GM19035 (cell line): ENCODE measurements around the gene CEPT1.

Source experiments
- ATAC-seq: cut with Tn5 transposase; IDR thresholded peaks from one replicate; pipeline ENCODE4 v1.9.1; 2021; ENCODE audit not compliant: unreplicated experiment

Gene CEPT1

DNA sequence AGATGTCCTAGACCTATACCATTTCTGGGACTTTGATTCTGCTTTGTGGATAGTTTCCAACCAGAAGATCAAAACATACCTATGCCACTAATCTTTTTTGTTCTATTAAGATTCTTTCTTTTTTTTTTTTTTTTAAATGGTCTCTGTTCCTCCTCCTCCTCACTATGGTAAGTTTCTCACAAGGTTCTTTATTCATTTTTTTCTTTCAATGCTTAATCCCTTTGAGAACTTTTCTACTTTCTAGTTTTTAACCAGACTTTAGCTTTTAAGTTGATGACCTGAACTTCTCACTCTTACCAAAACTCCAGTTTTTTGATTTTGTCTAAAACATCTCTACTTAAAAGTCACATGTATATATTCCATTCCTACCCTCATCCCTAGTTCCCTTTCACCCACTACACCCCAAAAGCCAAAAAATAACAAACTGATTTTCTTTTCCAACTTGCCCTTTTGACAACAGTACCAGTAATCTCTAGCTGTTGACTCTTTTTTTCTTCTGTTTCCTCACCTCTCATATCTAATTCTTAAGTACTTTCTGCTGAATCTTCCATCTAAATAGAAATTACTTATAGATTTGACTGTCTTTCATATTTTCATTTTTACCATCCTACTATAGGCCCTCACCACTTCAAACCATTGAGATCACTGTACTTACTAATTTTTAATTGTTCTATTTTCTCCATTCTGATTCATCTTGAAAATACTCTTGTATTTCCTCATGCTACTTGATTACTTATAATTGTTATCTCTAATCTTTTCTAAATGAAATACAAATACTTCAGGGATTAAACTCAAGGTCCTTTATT is 6.1 kb downstream of the CEPT1 start:
- no peak for ATAC-seq

DNA sequence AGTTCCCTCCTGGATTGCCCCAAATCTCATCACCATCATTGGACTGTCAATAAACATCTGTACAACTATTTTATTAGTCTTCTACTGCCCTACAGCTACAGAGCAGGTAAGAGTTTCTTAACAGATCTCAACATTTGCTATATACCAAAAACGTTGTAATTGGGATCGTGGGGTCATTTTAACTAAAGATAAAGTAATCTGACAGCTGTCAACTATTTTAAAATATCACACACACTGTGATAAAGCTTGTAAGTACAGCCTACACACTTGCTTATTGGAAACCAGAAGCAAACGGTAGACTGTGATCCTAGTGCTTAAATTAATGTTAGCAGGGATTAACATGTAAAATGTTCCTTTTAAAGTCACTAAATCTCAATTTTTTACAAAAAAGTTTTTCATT is 7.9 kb downstream of the CEPT1 start:
- no peak for ATAC-seq

DNA sequence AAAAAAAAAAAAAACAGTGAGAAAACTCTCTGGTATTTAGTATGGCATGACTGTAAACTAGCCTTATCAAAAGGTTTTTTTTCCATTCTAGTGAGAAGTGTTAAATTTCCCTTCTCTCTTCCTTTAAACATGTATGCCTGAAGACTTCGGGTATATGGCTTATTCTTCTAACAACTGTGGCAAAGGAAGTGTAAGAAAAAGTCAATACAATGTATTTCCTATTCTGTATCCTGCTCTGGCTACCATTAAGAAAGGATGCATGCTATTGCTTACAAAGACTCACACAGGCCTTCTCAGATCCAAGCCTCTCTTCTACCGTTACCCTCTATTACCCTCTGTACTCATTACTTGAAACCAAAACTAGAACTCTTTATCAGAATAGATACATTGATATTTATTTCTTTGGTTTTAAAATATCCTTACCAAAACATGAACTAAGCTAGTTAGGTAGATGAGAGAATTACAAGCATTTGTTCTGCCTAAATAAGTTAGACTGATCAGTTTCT is 8.4 kb downstream of the CEPT1 start:
- ATAC-seq, result no peak

DNA sequence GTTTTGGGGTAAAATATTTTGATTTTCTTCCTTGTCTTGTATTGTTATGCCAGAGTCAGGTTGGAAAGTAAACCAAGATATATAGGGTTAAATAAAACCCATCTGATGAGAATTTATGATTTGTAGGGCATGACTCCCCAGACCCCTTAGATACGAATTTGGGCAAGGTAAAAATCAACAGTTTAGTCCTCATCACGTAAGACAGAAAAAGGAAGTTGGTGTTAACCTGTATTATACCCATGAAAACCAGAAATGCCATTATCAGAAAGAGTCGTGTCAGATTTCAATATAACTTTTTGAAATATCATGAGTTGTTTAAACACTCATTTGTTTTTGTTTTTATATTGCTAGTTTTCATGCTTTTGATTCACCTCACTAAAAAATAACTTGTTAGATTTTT is 11.8 kb downstream of the CEPT1 start:
- ATAC-seq, result no peak

DNA sequence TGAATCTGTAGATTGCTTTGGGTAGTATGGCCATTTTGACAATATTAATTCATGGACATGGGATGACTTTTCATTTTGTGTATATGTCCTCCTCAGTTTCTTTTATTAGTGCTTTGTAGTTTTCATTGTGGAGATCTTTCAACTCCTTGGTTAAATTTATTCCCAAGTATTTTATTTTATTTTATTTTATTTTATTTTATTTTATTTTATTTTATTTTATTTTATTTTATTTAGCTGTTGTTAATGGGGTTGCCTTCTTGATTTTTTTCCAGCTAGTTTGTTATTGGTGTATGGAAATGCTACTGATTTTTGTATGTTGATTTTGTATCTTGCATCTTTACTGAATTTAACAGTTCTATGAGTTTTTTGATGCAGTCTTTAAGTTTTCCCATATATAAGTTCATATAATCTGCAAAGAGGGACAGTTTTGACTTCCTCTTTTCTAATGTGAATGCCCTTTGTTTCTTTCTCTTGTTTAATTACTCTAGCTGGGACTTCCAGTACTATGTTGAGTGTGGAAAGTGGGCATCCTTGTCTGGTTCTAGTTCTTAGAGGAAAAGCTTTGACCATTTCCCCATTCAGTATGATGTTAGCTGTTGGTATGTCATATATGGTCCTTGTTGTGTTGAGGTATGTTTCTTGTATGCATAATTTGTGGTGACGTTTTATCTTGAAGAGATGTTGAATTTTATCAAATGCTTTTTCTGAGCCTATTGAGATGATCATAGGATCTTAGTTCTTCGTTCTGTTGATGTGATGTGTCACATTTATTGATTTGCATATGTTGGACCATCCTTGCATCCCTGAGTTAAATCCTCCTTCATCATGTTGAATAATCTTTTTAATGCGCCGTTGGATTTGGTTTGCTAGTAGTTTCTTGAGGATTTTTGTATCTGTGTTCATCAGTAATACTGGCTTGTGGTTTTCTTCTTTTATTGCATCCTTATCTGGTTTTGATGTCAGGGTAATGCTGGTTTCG is 14.3 kb downstream of the CEPT1 start:
- no peak for ATAC-seq

DNA sequence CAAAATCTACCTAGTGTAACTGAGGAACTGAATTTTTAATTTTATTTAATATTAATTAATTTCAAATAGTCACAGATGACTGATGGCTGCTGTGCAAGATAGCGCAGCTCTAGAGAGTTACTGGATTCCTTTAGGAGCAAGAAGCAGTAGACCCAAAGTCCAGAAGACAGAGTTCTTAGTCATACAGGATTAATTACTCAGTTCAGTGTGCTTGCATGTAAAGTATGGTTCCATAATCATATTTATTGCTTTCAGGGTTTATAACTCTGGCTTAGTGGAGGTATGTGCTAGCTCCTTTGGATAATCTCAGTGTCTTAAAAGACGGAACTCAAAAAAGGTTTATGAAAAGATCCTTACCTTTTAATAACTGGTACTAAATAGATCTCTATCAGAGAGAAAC is 17.4 kb downstream of the CEPT1 start:
- no peak for ATAC-seq

DNA sequence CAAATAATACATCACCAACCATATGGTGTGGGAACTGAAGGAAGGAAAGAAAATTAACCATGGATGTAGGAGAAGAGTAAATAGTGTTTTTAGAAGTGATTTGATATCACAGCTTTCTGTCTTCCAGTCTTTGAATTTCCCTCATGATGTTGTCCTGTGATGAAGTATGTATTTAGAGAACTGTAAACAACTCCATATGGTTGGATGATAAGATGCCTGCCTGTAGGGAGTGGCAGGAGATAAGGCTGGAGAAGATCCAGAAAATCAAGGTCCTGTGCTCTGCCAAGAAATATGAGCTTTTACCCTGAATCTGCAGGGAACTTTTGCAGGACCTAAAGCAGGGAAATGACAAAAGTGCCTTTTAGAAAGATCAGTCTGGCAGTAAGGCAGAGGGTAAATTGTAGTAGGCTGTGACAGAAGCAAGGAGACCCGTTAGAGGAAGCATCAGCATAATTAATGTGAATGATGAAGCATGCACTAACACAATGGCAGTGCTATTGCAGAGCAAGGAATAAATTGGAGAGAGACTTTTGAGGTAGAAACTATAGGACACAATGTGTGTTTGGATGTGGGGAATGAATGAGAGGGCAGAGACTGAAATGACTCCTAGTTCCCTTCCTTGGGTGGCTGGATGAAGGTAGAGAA is 21.9 kb downstream of the CEPT1 start:
- no peak for ATAC-seq

DNA sequence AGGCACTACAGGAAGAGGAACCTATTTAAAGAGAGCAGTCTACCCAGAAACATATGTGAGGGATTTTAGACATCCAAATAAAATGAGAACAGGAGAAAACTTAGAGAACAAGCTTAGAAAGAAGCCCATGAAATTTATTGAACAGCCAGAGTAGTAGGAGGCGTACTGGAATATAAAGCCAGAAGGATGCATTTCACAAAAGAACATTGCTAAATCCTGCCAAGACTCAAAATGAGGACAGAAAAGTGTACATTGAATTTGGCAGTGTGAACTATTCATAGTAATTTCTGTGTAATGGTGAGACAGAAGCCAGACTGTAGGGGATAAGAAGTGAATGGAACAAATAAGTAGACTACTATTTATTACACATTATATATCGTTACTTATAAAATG is 22.5 kb downstream of the CEPT1 start:
- ATAC-seq, result no peak

DNA sequence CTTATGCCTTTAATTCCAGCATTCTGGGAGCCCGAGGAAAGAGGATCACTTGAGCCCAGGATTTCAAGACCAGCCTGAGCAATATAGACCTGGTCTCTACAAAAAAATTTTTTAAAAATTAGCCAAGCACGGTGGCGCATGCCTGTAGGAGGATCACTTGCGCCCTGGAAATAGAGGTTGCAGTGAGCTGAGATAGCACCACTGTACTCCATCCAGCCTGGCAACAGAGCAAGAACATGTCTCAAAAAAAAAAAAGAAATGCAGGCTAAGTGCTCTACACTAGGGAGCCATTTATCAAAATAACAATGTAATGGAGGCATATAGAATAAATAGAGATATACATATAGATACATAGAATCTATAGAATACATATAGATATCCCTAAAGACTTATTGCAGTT is 23.3 kb downstream of the CEPT1 start:
- no peak for ATAC-seq

DNA sequence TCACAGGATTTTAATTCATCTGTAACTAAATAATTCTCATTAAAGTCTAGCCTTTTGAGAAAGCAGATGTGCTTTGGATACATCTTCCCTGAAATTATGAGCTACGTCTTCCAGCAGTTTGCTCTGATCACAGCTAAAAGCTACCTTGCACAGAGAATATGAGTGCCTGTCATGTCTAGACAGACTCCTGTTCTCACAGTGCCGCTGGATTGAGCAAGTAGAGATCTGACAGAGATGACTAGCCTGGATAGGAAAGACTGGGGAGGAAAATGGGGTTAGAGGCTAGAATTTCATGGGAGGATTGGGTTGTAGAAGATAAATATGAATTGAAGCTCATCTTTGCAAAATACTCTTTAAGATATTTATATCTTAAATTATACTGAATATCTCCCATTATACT is 24.1 kb downstream of the CEPT1 start:
- ATAC-seq, result no peak

DNA sequence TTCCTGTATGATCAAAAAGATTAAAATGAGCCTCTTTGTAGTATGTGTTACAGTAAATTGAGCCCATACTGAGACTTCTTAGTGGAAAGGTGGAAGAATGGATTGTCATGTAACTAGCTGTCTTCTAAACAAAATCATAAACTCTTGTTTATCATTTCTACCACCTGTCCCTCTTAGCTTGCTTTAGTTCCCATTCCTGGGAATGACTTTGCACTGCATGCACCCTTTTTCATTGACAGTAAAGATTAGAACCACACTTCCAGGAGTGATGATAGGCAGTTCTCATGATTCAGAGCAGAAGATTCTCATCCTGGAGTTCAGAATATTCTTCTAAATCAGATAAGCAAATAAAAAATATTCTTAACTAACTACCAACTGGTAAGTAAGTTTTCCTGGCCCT is 32.4 kb downstream of the CEPT1 start:
- ATAC-seq, result no peak

DNA sequence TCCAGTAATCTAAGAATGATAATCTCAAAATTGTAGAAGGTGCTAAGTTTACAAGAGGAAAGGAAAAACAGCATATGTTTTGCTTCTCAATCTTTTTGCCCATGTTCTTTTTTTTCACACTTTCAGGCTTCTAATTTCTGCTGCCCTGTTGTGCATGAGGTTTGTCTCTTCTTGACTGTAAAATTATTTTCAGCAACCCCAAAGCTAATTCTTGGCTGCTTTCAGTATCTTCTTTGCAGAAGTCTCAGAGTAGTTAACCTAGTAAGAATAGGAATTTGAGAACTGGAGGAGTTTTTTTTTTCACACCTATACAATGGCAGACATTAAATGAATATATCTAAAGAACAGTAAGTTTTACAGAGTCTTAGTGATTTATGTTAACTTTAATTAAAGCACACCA is 34.0 kb downstream of the CEPT1 start:
- ATAC-seq, result no peak

DNA sequence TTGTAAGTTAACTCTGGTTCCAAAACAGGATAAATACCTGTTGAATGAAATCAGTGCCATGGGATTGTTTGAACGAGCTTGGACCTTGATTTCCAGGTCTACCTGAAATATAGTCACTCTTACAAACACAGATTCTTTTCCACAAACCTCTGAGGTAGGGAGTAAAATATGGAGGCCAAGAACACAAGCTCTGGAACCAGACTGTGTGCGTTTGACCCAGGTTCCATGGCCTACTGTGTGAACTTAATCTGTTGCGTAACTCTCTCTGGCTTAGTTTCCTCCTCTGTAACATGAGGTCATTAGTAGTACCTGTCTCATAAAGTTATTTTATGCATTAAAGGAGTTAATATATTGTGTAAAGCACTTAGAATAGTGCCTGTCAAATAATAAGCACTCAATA is 35.3 kb downstream of the CEPT1 start:
- ATAC-seq, result no peak

DNA sequence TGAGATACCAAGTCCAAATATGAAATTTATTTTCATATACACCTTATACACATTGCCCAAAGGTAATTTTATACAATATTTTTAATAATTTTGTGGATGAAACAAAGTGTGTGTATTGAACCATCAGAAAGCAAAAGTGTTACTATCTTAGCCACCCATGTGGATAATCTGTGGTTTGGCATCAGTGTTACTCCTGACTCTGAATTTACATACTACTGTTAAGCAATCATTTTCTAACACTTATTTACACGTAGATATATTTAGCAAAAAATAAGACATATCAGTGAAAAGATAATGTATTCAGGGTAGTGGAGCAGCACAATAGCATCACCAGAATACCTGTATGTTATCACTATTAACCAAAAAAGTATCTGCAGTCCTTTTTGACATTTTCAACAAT is 36.7 kb downstream of the CEPT1 start:
- ATAC-seq, result no peak

DNA sequence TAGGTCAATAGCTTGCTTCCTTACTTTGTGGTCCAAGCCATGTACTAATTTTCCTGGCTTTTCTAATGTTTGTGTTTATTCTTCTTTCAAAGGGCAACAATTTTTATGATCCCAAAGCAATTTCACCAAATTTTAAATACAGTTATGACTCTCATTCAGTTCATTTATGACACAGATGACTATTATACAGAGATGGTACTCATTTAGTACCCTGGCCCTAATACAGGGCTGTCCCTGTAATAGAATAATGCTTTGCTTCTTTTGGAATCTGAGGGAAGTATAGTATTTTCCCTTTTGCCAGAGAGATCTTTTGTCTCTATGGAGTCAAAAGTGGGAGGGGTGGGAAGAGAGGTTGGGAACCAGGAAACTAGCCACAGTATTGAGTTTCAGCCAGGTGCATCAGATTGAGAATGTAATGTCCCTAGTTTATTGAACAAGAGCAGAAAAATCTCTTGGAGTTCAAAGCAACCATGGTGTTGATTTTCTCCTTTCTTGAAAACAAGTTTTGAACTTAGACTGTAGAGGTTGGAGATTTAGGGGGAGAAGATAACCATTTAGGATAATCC is 40.0 kb downstream of the CEPT1 start:
- no peak for ATAC-seq

DNA sequence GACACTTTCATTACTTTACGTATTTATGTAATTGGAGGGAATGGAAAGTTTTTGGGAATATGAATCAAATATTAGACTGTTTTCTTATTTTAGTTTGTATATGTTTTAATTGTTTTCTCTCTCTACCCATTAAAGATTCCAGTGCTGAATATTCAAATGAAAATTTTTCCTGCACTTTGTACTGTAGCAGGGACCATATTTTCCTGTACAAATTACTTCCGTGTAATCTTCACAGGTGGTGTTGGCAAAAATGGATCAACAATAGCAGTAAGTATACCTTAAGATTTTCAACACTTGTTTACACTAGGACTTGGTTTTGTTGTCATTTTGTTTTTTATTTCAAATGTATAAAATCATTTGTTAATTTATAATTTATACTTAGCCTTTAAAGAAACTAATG is 42.0 kb downstream of the CEPT1 start:
- no peak for ATAC-seq

DNA sequence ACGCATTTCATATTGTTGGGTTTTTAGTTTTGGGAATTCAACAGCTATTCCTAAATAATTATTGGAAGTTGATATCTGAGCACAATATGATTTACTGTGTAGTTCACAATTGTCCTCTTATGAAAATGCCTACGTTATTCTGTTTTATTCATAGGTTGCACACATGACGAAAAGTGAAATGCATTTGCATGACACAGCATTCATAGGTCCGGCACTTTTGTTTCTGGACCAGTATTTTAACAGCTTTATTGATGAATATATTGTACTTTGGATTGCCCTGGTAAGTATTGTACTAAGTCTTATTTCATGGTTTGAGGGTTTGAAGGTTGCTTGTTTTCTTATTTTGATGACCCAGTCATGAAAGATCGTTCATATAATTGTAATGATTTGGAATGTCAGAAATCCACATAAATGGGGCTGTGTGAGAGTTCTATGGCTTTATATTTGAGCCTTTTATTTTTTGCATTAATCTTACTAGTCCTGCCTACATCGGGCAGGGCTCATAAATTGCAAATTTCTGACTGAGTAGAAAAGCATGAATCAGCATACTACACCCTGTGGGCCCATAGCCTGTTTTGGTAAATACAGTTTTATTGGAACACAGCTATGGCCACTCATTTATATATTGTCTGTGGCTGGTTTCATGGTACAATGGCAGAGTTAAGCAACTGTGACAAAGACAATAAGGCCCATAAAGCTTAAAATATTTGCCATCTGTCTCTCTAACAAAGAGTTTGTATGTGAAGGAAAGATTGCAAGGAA is 43.5 kb downstream of the CEPT1 start:
- ATAC-seq, result no peak

DNA sequence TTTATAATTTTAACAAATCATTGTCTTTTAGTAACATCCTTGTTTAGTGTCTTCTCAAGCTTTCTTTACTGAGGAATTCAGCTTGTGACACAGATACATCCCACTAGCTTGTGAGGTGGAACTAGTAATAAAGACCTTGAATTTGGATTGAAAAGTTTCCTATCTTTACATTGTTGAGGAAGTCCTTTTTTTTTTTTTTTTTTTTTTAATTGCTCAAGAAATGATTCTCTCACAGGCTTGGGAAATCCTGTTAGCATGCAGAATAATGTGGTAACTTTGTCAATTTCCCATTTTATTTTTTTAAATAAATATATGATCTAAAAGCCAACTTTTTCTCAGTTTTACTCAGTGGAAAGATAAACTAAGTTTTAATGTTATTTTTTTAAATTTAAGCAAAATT is 44.6 kb downstream of the CEPT1 start:
- ATAC-seq, result no peak

DNA sequence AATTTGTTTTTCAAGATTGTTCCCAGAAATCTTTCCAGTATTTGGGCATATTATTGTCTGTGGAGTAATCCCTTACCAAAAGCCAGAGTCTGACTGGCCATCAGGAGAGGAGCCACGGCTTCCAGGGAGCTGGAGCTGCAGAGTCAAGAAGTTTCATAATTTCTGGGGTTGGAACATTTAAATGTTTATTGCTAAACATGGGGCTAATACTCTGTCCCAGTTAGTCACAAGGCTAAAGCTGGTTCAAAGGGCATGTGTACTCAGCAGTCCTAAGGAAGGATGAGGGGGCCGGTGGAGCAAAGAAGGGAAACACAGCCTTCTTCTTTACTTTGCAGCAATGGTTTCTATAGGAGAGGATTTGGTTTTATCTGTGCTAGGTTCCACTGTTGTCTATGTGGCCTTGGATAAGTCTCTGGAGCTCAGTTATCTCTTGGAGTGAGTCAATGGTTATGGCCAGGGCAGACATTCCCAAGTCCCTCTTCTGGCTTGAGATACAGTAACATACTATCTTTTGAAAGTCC is 51.0 kb downstream of the CEPT1 start:
- no peak for ATAC-seq

DNA sequence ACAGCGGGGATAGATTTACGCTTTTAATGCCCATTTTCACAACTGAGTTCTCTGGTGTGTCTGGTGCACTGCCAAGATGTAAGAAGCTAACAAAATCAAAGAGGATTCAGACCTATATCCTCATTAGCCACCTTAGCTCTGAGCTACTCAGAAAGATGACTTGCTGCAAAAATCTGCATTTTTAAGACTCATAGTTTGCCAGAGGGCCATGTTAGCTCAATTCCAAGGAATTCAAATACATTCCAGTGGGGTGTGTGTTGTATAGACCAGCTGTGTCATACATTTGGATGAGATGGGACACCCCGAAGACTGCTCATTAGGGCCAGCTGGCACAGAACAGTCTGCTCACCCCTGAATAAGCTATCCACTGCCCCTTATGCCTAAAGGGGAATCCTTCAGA is 51.5 kb downstream of the CEPT1 start:
- ATAC-seq, result no peak
